Daoy (cell line): Measurements from ENCODE around the gene SYT1. TPM values are rescaled to one million over a fixed set of nuclear protein-coding genes. Genes with fewer than 3 reads are reported as not detected.
A peak's percentile ranks its signal among the peaks of the same experiment; 100 is the strongest.

Experiments
- DNase-seq: peaks from one replicate; pipeline ENCODE4 v3.0.0-alpha.2; 2015; ENCODE audit warnings: low read depth
- total RNA-seq: library from RNA; depleted of rRNA; stranded (reverse); fragments of >200 nt; shearing (Covaris generic); gene quantifications from 2 replicates; pipeline ENCODE4 v1.2.3, GENCODE V29; 2014

SYT1 gene
- total RNA-seq, 1 experiment from 2014 or later = 1.1 TPM

GRCh38 chr12:79217306-79217705 lies 352.7 kb downstream of the SYT1 start:
- DNase-seq = no peak

DNA sequence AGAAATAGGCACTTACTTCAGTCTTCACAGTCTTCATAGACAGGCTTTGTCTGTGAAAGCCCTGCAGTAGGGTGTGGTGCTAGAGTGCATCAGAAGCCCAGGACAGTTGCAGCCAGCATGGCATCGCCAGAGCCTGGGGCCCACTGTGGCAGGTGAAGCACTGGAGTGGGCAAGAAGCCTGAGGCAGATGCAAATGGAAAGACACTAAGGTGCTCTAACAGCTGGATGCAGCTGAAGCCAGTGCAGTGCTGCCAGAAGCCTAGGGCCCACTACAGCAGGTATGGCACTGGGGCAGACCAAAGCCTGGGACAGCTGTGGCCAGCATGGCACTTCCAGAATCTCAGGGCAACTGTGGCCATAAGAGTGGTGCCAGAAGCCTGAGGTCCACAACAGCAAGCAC lies 358.6 kb downstream of the SYT1 start:
- no peak for DNase-seq

GRCh38 chr12:79223761-79224160 lies 359.2 kb downstream of the SYT1 start:
- no peak for DNase-seq

- DNase-seq = no peak
These were observed 362.5 kb downstream of the SYT1 start for GRCh38 chr12:79227091-79227490.

DNA sequence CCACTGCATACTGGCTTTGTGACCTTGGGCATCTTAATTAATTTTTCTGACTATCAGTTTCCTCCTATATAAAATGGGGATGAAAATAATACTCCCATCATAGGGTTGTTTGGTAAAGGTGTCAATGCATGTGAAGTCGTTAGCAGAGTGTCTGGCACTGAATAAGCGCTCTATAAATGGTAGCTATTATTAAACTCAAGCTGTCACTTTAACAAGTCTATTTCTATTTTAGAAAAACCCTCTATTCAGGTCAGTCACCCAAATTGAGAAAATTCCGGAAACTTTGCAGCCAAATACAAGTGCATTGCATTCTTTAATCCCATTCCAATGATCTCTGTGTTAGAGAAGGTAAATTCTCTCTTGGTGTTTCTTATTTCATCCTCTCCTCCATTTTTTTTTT lies 363.1 kb downstream of the SYT1 start:
- DNase-seq = no peak

- DNase-seq = no peak
These were observed 368.8 kb downstream of the SYT1 start for GRCh38 chr12:79233341-79233781.

GRCh38 chr12:79236920-79237319 lies 372.3 kb downstream of the SYT1 start:
- no peak for DNase-seq

GRCh38 chr12:79238246-79238645 lies 373.7 kb downstream of the SYT1 start:
- DNase-seq = no peak

DNA sequence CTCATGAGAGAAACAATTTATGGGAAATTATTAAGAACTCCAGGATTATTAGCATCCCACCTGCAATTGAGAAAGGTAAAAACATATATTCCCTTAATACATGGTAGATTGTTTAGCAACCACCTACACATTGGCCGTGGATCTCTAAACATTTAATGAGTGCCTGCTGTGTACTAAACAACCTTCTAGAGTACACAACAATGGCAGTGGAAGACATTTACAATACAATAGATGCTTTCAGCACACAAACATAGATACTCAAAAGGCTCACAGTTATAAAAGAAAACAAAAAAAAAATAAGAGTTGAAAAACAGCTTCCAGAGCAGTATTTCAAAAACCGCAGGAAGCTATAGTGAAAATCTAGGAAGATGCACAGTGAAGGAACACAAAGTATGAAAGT lies 382.9 kb downstream of the SYT1 start:
- DNase-seq = no peak

DNA sequence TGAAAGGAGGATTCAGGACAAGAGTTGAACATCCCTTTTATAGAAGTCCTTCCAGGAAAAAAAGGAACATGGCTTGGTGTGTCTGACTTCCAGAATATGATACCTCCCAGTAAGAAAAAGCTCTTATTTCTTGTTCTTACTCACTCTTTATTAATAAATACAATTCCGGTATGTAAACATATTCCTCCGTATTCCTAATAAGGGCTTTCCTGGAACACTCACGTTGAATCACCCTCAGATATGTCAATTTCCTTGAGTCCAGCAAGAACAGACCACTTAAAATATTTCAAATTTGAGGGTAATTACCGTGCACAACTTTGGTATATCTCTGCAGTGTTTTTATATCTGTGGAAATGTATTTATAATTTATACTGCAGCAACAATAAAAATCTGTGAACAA lies 385.6 kb downstream of the SYT1 start:
- no peak for DNase-seq

DNA sequence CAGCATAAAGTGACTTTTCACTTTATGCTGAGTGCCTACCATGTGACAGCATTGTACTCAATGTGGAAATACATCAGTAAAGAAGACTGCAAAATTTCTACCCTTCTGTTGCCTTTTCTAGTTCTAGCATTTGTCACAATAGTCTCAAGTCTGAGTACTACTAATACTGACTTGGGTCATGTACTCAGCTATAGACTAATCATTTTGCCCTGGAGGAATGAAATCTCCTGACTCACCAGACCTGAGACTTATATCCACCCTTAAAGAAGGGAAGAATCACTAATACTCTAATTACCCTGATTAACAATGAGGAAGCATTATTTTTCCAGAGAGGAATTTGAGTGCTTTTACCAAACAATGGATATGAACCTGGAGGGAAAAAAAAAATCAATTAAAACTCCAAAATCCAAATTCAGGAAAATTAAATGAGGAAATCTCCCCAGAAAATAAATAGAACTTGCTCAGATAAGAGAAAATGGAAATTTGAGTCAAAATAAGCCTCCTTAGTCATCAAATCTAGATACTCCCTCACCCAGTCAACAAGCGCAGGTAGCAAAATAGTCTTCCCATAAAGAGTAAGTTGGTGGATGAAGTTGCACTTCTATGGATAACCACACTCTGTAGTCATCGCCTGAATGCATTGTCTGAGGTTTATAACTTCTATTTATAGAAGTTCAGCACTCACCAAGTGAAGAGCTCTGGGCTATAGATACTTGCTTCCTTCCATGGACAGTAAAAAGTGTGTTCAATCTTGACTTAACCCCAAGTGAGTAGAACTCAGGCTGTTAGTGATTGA lies 386.6 kb downstream of the SYT1 start:
- DNase-seq = peak; percentile 23

DNA sequence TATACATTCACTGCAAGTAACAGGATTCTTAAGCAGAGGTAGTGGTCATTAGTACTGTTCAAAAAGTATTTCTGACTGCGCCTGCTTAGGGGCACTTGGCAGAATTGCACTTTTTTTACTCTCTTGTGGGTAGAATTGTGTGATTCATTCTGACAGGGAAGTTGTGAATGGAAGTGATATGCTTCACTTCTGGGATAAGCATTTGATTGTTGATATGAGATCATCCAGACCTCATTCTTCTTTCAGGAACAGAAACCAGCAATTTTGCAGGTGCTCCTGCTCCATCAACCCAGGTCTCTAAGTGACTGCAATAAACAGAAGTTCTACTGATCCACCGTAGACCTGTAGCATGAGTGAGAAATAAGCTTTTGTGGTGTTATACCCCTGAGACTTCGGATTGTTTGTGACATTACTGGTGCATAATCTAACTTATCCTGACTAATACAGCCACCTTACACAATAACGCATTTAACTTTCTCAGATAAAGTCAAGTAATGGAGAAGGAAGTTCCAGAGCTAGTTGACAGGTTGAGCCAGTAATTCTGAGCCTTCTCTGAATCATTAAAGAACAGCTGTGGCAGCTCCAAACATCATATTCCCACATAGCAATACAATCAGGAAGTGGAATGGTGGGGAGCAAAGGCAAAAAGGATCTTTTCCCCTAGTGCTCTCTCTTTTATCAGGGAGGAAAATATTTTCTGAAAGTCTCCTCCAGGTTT lies 387.9 kb downstream of the SYT1 start:
- peak; percentile 53 for DNase-seq

- no peak for DNase-seq
These were observed 390.7 kb downstream of the SYT1 start for GRCh38 chr12:79255288-79255687.

GRCh38 chr12:79260923-79261322 lies 396.3 kb downstream of the SYT1 start:
- no peak for DNase-seq

- DNase-seq = peak; percentile 13
These were observed 398.4 kb downstream of the SYT1 start for GRCh38 chr12:79262938-79263337.

GRCh38 chr12:79266343-79267144 lies 402.0 kb downstream of the SYT1 start:
- DNase-seq = no peak

GRCh38 chr12:79267580-79267979 lies 403.0 kb downstream of the SYT1 start:
- DNase-seq = no peak

DNA sequence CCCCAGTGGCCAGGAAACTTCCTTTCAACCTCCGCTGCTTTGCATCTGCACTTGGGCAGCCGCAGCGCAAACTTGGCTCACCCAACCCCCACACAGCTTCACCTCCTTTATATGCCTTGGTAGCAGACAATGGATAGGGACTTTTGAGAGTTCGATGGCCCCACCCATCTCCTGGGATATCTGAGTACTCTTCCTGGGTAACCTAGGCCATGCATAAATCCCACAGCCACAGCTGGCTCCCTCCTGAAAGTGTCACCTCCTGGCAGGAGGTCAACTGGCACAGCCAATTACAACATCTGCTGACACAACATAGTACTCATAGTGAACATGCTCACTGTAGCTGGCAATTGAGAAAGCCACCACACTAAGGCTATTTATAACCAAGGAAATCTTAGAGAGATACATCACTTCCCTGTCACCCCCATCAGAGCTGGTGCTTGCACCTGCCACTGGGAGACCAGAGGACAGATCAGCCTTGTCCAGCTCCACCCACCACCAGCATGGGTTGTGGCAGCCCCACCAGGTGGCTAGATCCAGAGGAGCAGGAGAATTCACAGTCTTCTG lies 410.0 kb downstream of the SYT1 start:
- DNase-seq = no peak

DNA sequence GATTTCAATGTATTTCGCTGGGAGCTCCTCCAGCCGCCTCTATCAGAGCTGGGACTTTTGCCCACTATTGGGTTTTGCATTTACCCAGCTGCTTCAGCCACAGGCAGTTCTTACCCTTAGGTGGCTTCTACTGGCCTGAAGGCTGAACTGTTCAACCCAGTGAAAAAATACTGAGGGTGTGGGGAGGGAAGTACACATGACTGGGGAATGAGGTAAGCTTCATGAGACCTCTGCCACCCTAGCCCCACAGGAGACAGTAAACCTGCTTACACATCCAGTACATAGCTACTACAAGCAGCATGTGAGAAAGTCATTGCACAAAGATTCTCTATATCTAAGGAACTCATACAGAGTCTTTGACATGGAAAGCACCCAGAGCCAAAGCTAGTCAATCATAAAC lies 411.1 kb downstream of the SYT1 start:
- DNase-seq = no peak

GRCh38 chr12:79283364-79283763 lies 418.8 kb downstream of the SYT1 start:
- DNase-seq = no peak

DNA sequence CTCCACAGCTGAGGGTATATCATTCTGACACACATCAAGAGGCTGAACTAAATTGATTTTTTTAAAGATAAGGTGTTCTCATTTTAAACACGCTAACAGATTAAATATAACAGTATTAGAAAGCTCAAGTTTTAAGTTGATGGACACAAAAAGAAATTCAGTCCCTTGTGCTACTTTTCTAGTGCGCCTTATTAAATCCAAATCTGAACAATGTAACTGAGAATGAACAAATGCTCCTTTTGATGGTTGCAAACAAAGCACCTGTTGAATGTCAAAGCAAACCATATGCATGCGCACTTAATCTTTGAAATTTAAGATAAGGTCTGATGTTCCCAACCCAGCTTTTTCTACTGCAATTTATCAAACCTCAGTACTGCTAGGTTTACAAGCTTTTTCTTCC lies 424.3 kb downstream of the SYT1 start:
- no peak for DNase-seq

GRCh38 chr12:79291711-79292110 lies 427.1 kb downstream of the SYT1 start:
- no peak for DNase-seq
